Transverse colon (tissue), 4 donors: ENCODE measurements around the gene ZDHHC18. TPM values are rescaled to one million over a fixed set of nuclear protein-coding genes. Genes with fewer than 3 reads are reported as not detected.

Source experiments
- DNase-seq: peaks from one replicate; pipeline ENCODE4 v3.0.0-alpha.2; 2019
- H3K27ac ChIP-seq, 4 donors: fragments of 200-600 bp; sonication (generic); 2 replicates each; pipeline ENCODE4 v1.5.1; 2016 to 2018; ENCODE audit warnings: inconsistent platforms in 4 of 4
- H3K27me3 ChIP-seq: fragments of 200-600 bp; sonication (generic); 2 replicates; pipeline ENCODE4 v1.5.1; 2017; ENCODE audit warnings: inconsistent platforms
- H3K36me3 ChIP-seq, 4 donors: fragments of 200-600 bp; sonication (generic); 2 replicates each; pipeline ENCODE4 v1.5.1; 2017 to 2019; ENCODE audit warnings: inconsistent platforms in 4 of 4
- H3K4me1 ChIP-seq, 4 donors: fragments of 200-600 bp; sonication (generic); 2 replicates each; pipeline ENCODE4 v1.5.1; 2017 to 2020; ENCODE audit warnings: inconsistent platforms in 4 of 4
- H3K4me3 ChIP-seq, 4 donors: fragments of 200-600 bp; sonication (generic); 1 replicate in 1 of 4; 2 replicates in 3 of 4; pipeline versions ENCODE4 v1.5.1 to v1.6.1; 2017 to 2019; ENCODE audit warnings: inconsistent platforms in 4 of 4
- H3K9me3 ChIP-seq, 2 donors: fragments of 200-600 bp; sonication (generic); 2 replicates each; pipeline ENCODE4 v1.5.1; 2017 to 2019; ENCODE audit warnings: inconsistent platforms in 2 of 2
- EP300 ChIP-seq: sonication (generic); formaldehyde crosslinking; IDR thresholded peaks from one replicate; pipeline ENCODE4 v1.6.1; 2017; ENCODE audit warnings: antibody characterized with exemption, low read depth
- POLR2A ChIP-seq: fragments of 450-650 bp; IDR thresholded peaks from one replicate; pipeline ENCODE4 v1.6.1; 2016; ENCODE audit warnings: antibody characterized with exemption, mild to moderate bottlenecking, moderate library complexity
- POLR2AphosphoS5 ChIP-seq, 3 donors: sonication (generic); formaldehyde crosslinking; IDR thresholded peaks; one replicate each; pipeline ENCODE4 v1.6.1; 2016; ENCODE audit warnings: antibody characterized with exemption in 3 of 3
- WGBS, 2 donors: methylation state at CpG; one replicate each; pipeline ENCODE4 v1.1.5; 2018; ENCODE audit warnings: low coverage in 1 of 2; 5-methylcytosine and 5-hydroxymethylcytosine counted together
- in situ Hi-C, 4 donors: fragments of 200-750 bp; cut with MboI; loops; one replicate each; pipeline versions ENCODE4 v1.15.0 to v1.15.1; 2017; ENCODE audit warnings: low sequenced_read_pairs in 3 of 4, low pct_ligation_motif_present in 1 of 4, low pct_unique_long_range_greater_than_20kb in 1 of 4
- intact Hi-C: fragments of 100-400 bp; cut with DNase I; formaldehyde crosslinking; loops from one replicate; pipeline ENCODE4 v1.15.1; 2023; ENCODE audit warnings: low total_unique reads
- total RNA-seq, 4 donors: library from RNA; depleted of rRNA; stranded (reverse); fragments of >200 nt; gene quantifications; one replicate each; pipeline ENCODE4 v1.1.0, GENCODE V29; 2016
- TF ChIP-seq, protein P1 (sequence below), 5 experiments: fragments of 200-600 bp in 3 of 5; fragments of 450-650 bp in 2 of 5; sonication (generic) in 3 of 5; IDR thresholded peaks; 1 replicate in 2 of 5; 2 replicates in 3 of 5; pipeline ENCODE4 v1.5.1; 2016 to 2017; ENCODE audit warnings: antibody characterized with exemption in 5 of 5, inconsistent platforms in 3 of 5, mild to moderate bottlenecking in 2 of 5, moderate library complexity in 1 of 5

Gene ZDHHC18
- total RNA-seq, 4 donors from 2014 or later, result 4.4 to 37.3 (median 28.0) TPM

DNA sequence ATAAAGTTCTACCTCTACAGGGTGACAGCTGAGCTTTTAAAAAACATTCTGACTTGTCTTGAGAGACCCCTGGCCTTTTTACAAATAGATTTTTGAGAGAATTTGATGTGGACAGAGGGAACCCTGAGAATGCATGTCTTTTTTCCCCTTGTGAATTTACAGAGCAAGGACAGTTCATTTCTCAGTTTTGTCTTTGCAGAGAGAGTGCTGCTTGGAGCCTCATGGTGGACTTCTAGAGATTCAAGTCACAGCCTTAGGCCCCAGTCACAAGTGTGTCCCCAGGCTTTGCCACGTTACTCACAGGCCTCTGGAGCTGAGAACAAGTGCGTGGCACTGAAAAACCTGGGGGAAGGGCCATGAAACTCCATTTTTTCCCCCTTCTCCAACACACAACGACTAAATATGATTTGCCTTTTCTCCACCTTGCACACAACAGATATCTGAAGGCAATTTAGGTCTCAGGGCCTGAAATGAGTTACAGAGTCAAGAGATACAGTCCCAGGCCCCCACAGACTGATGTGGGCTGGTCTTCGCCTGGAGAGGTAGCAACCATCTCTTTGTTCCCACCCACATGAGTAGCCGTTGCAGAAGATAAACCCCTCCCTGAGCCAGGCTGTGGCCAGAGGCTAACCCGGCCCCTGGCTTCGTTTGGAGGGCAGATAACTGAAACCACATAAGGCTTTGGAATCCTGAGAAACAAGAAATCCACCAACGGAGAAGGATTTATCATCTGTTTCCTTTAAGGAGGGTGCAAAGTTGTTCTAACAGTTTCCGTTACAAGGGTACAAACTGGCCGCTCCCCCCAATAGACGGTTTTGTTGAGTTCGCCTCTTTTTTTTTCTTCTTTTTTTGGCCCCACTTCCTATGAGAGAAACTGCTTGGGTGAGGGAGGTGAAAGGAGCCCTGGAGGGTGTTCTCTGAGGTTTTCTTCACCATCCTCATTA is 39.8 kb upstream of the ZDHHC18 start:
- 14 to 19% methylated on average over 5 to 12 of the region's 12 CpGs for WGBS, 2 donors
- Histone ChIP-seq H3K4me3 (peak overlapping the region; percentile 73 to 90 (median 78)), H3K4me1 (peaks cover 20 to 70% (median 56%) of the 10 kb centered on the region in 4 donors), H3K36me3 (no peaks in the 10 kb centered on the region), H3K27me3 (no peaks in the 10 kb centered on the region), H3K9me3 (no peaks in the 10 kb centered on the region), H3K27ac (peak overlapping the region; percentile 98 to 99 (median 98))
- DNase-seq, result peak; percentile 62
- TF ChIP-seq POLR2AphosphoS5 (IDR thresholded peaks at IDR 0.05) (peak in 2 of 3 donors; percentile 11 to 49), POLR2A (peak; percentile 25), EP300 (no peak)
- intact Hi-C loops (loop anchor here (1.0 to 5.0 kb wide), 3 partner anchors 42 to 109 kb away; no protein-coding TSS in a partner anchor), in situ Hi-C loops (loop anchor here (10.0 to 25.0 kb wide), 2 partner anchors 92 to 99 kb away; partner anchors contain the start of gene ARID1A (in 4 of the 4))

- intact Hi-C loops, result loop anchor here (5.0 kb wide), 2 partner anchors 95 to 110 kb away; no protein-coding TSS in a partner anchor
- Histone ChIP-seq H3K36me3 (no peaks in the 10 kb centered on the region), H3K4me1 (peaks cover 20 to 64% (median 54%) of the 10 kb centered on the region in 4 donors), H3K4me3 (peak overlapping the region; percentile 73 to 90 (median 78)), H3K27me3 (no peaks in the 10 kb centered on the region), H3K9me3 (no peaks in the 10 kb centered on the region), H3K27ac (peak overlapping the region; percentile 98 to 99 (median 98))
- no peak for TF ChIP-seq EP300
- TF ChIP-seq, protein P1, sequence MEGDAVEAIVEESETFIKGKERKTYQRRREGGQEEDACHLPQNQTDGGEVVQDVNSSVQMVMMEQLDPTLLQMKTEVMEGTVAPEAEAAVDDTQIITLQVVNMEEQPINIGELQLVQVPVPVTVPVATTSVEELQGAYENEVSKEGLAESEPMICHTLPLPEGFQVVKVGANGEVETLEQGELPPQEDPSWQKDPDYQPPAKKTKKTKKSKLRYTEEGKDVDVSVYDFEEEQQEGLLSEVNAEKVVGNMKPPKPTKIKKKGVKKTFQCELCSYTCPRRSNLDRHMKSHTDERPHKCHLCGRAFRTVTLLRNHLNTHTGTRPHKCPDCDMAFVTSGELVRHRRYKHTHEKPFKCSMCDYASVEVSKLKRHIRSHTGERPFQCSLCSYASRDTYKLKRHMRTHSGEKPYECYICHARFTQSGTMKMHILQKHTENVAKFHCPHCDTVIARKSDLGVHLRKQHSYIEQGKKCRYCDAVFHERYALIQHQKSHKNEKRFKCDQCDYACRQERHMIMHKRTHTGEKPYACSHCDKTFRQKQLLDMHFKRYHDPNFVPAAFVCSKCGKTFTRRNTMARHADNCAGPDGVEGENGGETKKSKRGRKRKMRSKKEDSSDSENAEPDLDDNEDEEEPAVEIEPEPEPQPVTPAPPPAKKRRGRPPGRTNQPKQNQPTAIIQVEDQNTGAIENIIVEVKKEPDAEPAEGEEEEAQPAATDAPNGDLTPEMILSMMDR (IDR thresholded peaks at IDR 0.05), result peak in 1 of 5 experiments; percentile 8
- WGBS, 2 donors, result 0 to 1% methylated on average over 4 to 11 of the region's 11 CpGs
- in situ Hi-C loops, result loop anchor here (10.0 to 25.0 kb wide), 2 partner anchors 93 to 100 kb away; partner anchors contain the start of gene ARID1A (in 4 of the 4)
- peak; percentile 61 for DNase-seq
Observed at GRCh38 chr1:26787381-26787705, 39.1 kb upstream of the ZDHHC18 start.

DNA sequence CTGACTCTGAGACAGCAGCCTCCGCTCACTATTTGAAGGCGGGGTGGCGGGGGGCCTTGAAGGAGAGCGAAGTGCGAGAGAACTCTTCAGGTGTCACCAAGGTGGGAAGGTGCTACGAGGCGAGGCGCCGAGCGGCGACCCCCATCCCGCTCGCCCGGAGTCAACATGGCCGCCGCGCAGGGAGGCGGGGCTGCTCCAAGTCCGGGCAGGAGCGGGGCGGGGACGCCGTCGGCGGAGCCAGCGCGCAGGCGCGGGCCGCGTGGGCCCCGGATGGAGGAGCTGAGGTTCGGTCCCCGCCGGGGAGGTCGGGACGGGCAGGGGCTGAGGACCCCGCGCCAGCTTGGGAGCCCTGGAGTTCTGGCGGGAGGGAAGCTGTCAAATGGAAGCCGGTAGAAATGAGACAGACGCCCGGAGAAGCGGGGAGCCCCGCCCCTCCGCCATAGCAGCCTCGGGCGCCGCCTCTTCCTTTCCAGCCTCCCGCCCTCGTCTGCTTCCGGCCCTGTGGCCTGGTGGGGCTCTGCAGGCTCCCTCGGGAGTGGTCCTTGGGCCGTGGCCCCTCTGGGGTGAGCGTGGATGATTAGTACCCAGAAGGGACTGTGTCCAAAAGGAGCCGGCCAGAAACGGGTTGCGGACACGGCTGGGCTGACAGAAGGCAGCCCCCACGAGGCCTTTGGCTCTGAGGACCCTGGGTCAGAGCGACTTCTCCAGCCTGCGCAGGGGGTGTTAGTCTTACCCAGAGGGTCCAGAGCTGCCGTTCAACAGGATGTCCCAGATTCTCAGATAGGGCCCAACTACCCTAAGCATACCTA is 38.6 kb upstream of the ZDHHC18 start, which contains the start of gene PIGV:
PIGV (plus strand) TSS at position 245 of the 809 bp plus-strand sequence. CDS start 2,866 bp downstream, outside the sequence.
- peak within 1 kb of the TSS; percentile 73 to 90 (median 78) for H3K4me3 ChIP-seq
- peaks cover 20 to 58% (median 50%) of the 10 kb centered on the region in 4 donors for H3K4me1 ChIP-seq
- no peaks in the 10 kb centered on the region for H3K27me3 ChIP-seq
- in situ Hi-C loops (loop anchor here (10.0 to 25.0 kb wide), 2 partner anchors 93 to 101 kb away; partner anchors contain the start of gene ARID1A (in 4 of the 4)), intact Hi-C loops (loop anchor here (5.0 kb wide), 2 partner anchors 96 to 111 kb away; no protein-coding TSS in a partner anchor)
- no peaks in the 10 kb centered on the region for H3K36me3 ChIP-seq
- peak within 1 kb of the TSS; percentile 98 to 99 (median 98) for H3K27ac ChIP-seq
- peak; percentile 90 for DNase-seq
- 1% methylated on average over 40 of the region's 63 CpGs; no CpG with 5 or more reads in 1 of the 2 donors for WGBS, 2 donors
- TF ChIP-seq EP300 (no peak), POLR2AphosphoS5 (IDR thresholded peaks at IDR 0.05) (peak; percentile 74 to 89 (median 84)), POLR2A (peak; percentile 81)
- TF ChIP-seq, protein P1 (IDR thresholded peaks at IDR 0.05), result peak in 3 of 5 experiments; percentile 6 to 58 (median 51)
- H3K9me3 ChIP-seq, result no peaks in the 10 kb centered on the region

- Histone ChIP-seq H3K9me3 (no peaks in the 10 kb centered on the region), H3K4me1 (peaks cover 20 to 53% (median 44%) of the 10 kb centered on the region in 4 donors), H3K4me3 (peak overlapping the region; percentile 73 to 90 (median 78)), H3K36me3 (no peaks in the 10 kb centered on the region), H3K27ac (peak overlapping the region; percentile 98 to 99 (median 98)), H3K27me3 (no peaks in the 10 kb centered on the region)
- WGBS, 2 donors, result 2% methylated on average over 10 of the region's 10 CpGs; no CpG with 5 or more reads in 1 of the 2 donors
- intact Hi-C loops (loop anchor here (5.0 kb wide), 2 partner anchors 96 to 111 kb away; no protein-coding TSS in a partner anchor), in situ Hi-C loops (loop anchor here (10.0 to 25.0 kb wide), 2 partner anchors 94 to 101 kb away; partner anchors contain the start of gene ARID1A (in 4 of the 4))
- TF ChIP-seq POLR2A (no peak), EP300 (no peak), POLR2AphosphoS5 (IDR thresholded peaks at IDR 0.05) (no peak)
- TF ChIP-seq, protein P1 (IDR thresholded peaks at IDR 0.05), result no peak
- DNase-seq, result no peak
Observed at GRCh38 chr1:26788515-26788785, 38.0 kb upstream of the ZDHHC18 start.
